Activated CD8-positive, alpha-beta memory T cell treated with anti-CD3 and anti-CD28 coated beads for 1 hour (primary cell): ENCODE results near the gene CCDC3.

Source experiments
- DNase-seq, 2 donors: peaks; one replicate each; pipeline ENCODE4 v3.0.0-alpha.2; 2020; ENCODE audit warnings: low read depth in 1 of 2; ENCODE audit errors: extremely low read depth in 1 of 2

CCDC3 gene

GRCh38 chr10:12927896-12928295 is 73.6 kb downstream of the CCDC3 start:
- no peak for DNase-seq

GRCh38 chr10:12925845-12926244 is 75.7 kb downstream of the CCDC3 start:
- DNase-seq: no peak

GRCh38 chr10:12924911-12925310 is 76.6 kb downstream of the CCDC3 start:
- no peak for DNase-seq

DNA sequence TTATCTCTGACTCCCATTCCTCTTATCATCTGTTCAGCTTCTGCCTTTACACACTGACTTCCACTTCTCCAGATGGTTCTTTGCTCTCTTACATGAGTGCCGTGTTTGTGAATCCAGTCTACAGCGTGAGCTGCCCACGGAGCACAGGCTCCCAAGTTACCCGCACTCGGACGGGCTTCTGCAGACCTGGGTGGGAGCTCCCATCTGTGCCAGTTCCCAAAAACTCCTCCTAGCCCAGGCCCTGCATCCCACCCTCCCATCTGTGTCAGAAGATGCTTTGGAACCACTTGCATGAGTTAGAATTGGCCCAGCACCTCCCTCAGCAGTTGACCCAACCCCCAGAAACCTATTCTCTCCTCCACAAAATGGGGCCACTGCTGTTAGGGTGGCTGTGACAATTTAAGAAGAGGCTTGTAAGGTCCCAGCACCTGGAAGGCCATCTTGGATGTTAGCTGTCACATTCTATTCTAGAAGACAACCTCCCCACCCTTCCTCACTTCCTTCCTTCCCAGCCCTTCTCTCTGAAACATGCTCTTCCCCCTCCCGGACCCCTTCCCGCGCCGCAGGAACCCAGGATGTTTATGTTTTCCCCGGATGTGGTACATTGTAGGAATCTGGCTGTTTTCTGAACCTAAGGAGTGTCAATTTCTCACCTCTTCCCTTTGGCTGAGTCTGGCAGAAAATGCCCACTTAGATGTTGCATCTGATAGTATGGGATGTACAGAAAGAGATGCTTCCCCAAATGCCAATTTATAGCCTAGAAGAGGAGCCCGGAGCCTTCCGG is 79.2 kb downstream of the CCDC3 start:
- DNase-seq: no peak

DNA sequence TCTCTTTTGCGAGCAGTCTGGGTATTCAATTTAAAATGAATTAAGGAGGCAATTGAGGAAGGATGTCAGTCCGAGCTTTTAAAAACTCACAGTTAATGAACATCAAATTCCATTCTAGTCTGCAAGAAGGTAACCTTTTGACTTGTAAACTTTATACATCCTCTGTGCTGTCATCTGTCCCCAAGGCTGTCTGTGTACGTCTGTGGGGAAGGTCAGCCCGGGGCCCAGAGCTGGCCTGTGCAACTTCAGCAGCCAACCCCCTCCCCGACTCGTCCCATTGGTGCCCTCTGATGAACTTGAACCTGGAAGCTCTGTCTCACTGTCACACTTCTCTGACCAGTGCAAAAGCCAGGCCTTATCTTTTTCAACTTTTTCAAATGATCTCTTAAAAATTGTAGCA is 80.3 kb downstream of the CCDC3 start:
- DNase-seq: no peak

DNA sequence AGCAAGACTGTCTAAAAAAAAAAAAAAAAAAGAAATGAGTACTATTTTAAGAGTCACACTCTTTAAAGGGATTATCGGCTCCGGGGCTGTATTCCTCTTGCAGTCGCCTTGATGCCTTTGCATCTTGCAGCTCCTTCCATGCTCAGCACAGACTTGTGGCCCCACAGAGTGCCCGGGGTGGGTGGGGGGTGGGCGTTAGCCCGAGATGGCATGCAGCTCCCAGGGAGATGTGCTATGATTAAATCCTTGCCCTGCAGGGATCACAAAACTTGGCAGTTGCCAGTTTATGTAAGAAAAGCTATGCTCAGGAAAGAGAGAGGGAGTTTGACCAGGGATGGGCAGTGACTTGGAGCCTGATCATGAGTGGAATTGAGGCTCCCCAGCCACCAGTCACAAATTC is 81.9 kb downstream of the CCDC3 start:
- no peak for DNase-seq

DNA sequence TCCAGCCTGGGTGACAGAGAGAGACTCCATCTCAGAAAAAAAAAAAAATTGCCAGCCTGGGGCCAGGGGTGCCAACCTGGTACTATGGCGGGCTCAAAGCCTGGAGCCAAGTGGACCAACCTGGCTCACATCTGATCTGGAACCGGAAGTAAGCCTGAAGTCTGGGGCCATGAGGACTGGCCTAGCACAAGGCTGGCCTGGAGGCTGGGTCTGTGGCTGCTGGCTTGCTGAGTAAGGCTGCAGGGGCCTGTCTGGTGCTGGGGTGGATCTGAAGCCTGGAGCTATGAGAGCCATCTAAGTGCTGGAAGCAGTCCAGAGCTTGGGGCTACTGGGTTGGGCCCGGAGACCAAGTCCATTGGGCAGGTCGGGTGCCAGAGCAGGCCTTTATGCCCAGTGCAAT is 84.9 kb downstream of the CCDC3 start:
- no peak for DNase-seq

GRCh38 chr10:12915637-12916168 is 85.8 kb downstream of the CCDC3 start:
- DNase-seq: no peak

DNA sequence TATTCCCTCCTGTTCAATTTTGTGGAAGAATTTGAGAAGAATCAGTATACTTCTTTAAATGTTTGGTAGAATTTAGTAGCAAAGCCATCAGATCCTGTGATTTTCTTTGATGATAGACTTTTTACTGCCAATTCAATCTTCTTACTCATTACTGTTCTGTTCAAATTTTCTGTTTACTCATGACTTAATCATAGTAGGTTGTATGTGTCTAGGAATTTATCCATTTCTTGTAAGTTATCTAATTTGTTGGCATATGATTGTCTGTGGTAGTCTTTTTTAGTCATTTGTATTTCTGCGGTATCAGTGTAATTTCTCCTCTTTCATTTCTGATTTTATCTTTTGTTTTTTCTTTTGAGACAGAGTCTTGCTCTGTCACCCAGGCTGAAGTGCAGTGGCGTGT is 87.4 kb downstream of the CCDC3 start:
- no peak for DNase-seq

DNA sequence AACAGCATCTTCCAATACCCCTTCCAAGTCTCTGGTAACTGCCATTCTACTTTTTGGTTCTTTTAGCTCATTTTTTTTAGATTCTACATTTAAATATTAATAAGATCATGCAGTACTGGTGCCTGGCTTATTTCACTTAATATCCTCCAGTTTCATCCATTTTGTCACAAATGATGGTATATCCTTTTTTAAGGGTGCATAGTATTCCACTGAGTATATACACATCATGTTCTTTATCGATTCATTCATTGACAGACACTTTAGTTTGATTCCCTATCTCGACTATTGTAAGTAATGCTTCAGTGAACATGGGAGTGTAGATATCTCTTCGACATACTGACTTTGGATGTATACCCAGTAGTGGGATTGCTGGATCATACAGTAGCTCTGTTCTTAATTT is 89.7 kb downstream of the CCDC3 start:
- no peak for DNase-seq

DNA sequence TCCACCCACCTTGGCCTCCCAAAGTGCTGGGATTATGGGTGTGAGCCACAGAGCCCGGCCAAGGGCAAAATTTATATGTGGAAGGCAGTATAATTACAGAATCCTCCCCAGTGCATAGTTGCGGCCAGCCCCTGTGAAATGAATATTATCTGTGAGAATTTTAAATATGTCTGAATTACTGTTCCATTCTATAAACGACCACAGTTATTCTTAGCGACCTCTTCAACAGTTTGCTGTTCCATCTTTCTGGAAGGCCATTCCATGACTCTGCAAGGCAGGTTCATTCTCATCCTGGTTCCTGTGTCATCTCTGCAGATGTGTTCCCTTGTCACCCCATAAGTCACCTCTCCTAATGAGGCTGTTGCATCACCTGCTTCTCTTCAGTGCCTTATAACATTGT is 90.7 kb downstream of the CCDC3 start:
- DNase-seq: no peak

DNA sequence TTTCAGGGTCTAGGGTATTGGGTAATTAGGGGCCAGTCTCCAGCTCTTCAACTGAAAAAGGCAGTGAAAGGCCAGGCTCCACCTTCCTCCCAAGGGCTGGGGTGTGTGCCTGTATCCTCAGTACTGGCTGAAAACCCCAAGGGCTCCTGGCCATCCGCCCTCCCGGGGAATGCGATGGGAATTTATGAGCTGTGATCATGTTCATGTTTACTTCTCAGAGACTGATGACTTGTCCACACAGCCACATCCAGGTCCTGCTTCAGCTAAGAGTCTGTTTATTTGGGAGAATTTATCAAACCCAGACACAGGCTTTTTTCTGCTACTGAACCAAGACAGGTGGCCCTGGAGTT is 91.7 kb downstream of the CCDC3 start:
- no peak for DNase-seq

DNA sequence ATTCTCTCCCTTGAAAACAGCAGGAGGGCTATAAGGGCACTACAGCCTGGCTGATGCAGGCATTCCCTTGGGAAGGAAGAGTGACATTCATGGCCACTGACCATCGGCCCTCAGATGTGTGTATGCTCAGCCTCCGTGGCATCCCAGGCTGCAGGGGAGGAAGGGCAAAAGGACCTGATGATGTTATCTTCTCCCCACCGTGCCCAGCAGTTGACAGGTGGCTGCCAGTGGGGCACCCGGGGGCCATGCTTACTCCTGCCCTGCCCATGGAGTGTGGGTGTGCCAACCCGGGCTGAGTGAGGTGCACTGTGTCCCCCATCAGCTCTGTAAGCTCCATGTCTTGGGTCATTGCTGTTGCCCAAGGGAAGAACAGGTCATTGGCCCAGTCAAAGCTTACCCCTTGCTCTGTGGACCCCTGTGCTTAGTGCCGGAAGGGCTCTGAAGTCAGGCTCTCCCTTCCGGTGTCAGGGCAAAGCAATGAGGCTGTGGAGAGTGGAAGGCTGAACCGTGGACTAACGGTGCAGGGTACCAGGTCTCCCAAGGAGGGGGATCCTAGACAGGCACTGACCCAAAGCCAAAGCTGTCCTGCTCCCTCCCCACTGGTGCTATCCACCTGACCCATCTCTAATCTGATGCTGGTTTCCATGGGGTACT is 92.2 kb downstream of the CCDC3 start:
- DNase-seq: no peak

- DNase-seq: no peak
Observed at GRCh38 chr10:12908773-12909172, 92.7 kb downstream of the CCDC3 start.

DNA sequence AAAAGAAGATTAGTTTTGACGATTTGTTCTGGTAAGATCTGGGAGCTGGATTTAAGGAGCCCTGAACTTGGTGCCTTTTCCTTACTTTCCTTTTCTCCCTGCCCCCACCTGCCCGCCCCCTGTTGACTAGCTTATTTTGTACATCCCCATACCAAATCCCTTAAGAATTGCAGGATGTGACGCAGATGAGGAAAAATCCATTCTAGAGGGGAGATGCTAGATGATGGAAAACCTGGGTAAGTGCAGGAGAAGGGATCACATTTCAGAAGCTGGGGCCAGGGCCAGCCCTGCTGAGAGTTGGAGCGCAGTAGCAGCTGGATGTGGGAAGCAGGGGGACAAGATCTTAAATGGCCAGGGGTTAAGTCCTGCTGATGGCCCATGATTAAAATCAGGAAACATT is 93.9 kb downstream of the CCDC3 start:
- DNase-seq: no peak

DNA sequence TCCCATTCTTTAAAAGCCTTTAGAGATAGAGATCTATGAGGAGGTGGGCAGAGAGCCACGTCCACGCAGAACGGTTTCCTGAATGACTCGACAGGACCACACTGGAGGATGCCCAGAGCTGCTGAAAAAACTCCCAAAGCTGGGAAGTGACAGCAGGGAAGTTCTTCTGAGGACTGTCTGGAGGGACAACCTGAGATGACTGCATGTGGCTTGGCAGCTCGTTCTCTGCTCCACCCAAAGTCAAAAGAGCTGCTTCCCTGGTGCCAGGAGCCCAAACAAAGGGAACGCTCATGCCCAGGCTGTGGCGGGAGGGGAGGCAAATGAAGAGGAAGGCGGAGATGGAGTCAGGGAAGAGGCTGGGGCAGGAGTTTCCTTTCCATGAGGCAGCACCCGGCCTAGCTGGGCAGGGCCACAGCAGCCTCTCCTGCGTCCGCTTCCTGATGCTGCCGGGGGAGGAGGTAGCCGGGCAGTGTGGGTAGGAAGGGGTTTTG is 95.4 kb downstream of the CCDC3 start:
- no peak for DNase-seq

DNA sequence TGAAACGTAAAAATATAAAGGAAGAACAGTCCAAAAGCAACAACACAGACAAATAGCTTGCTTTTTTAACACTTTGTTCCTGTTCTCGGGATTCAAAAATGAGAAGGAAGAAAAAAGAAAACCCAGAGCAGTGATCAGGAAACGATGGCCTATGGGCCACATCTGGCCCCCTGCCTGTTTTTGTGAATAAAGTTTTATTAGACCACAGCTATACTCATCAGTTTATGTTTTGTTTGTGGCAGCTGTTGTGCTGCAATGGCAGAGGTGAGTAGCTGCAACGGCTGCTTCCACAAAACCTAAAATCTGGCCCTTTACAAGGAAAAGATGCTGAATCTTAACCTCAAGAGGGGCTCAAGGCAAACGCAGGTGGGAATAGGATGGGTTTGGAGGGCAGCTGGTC is 96.4 kb downstream of the CCDC3 start:
- DNase-seq: no peak

DNA sequence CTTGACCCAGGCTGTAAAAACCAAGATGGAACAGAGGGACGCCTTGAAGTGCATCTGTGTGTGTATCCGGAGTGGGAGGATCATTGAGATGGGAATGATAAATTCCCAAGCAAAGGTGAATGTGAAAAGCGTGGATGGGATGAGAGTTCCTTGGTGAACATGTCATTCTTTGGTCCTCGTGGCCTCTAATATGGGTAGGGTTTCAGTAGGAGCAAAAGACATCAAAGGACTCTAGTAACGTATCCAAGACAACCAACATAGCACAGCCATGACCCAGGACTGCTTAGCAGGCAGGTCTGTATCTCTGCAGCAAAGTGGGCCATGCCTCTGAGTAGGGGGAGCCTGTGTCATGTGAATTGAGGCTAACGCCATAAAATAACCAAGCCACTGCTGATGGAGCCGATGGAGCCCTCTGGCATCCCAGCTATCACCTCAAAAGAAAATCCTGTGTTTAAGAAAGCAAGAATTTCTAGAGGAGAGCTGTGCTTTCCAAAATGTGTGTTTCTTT is 98.6 kb downstream of the CCDC3 start:
- DNase-seq: no peak

DNA sequence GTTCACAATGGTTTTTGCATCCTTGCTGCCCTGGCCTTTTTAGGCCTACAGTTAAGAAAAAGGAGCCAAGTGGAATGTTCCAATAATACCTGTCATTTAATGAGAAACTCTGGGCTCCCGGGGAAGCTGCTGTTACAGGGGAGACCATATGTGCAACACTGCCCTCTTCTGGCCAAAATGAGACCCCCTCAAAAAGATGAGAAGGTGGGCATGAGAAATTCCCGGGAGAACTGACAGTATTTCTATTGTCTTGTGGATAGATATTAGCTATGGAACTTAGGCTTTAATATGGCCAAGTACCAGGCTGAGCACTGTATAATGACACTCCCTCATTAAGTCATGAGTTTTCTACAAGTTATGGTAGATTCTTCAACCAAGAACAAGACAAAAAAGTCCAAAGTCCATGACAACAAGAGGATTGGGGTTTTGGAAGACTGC is 99.4 kb downstream of the CCDC3 start:
- DNase-seq: peak; percentile 5 to 15

- DNase-seq: no peak
Observed at GRCh38 chr10:12899546-12899945, 102.0 kb downstream of the CCDC3 start.

DNA sequence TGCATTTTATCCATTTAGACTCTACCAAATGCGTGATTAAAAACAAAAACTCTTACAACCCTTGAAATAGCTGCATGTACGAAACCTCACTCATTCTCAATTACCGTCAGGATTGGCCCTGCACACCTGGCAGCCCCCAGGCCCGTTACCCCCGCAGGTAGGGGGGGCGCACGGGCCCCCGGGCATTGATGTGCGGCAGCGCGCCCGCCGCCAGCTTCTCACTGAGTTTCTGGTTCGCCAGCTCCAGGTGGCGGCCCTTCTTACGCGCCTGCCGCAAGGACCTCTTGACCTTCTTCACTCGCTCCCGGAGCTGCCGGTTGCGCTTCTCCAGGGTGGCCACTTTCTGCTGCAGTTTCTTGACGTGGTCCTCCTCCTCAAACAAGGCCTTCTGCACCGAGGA is 103.2 kb downstream of the CCDC3 start:
- DNase-seq: no peak

DNA sequence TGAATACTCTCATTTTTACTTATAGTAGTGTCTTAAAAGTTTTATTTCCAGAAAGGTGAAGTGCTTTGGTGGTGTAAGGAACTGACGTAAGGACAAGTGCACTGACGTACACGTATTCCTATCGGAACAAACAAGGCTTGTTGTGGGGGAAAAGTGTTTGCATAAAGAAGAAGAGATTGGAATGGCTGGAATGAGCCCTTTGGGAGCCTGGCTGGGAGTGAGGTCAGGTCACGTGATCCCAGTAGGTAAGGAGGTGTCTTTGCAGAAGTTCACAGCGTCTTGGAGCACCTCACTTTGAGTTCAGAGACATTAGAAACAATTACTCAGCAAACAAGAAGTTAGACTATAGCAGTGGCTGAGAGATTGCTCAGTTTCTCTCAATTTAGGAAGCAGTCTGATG is 104.2 kb downstream of the CCDC3 start:
- no peak for DNase-seq
